ENCODE data around the gene VKORC1. TPM values are rescaled to one million over a fixed set of nuclear protein-coding genes. Genes with fewer than 3 reads are reported as not detected.
A peak's percentile ranks its signal among the peaks of the same experiment; 100 is the strongest.

VKORC1 gene
- total RNA-seq, 4 donors from 2014 or later: 93.6 to 119 (median 107) TPM

DNA sequence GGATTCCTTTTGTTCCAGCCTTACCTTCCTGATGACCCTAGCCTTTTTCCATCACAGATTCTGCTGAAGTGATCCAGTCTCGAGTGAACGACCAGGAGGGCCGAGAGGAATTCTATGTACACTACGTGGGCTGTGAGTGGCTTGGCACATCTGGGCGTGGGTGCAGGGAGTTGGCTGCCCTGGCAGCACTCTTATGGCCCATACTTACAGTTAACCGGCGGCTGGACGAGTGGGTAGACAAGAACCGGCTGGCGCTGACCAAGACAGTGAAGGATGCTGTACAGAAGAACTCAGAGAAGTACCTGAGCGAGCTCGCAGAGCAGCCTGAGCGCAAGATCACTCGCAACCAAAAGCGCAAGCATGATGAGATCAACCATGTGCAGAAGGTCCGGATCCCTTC lies 25.5 kb upstream of the VKORC1 start:
- Histone ChIP-seq H3K9me3 (no peaks in the 10 kb centered on the region), H3K27ac (peak overlapping the region in 3 of 4 donors; percentile 95 to 99 (median 98)), H3K4me1 (peaks cover 0 to 39% (median 11%) of the 10 kb centered on the region in 3 donors), H3K27me3 (no peaks in the 10 kb centered on the region), H3K36me3 (peaks cover 0 to 55% of the 10 kb centered on the region in 2 donors), H3K4me3 (no peak overlapping the region)
- 97% methylated on average over 6 of the region's 16 CpGs; no CpG with 5 or more reads in 1 of the 2 donors for WGBS, 2 donors (ENCODE audit: low coverage in 1 of 2)
- ATAC-seq: no peak
- TF ChIP-seq POLR2AphosphoS5 (IDR thresholded peaks at IDR 0.05) (no peak), POLR2A (IDR thresholded peaks at IDR 0.05) (no peak), EP300 (IDR thresholded peaks at IDR 0.05) (no peak)
- TF ChIP-seq, protein P1, sequence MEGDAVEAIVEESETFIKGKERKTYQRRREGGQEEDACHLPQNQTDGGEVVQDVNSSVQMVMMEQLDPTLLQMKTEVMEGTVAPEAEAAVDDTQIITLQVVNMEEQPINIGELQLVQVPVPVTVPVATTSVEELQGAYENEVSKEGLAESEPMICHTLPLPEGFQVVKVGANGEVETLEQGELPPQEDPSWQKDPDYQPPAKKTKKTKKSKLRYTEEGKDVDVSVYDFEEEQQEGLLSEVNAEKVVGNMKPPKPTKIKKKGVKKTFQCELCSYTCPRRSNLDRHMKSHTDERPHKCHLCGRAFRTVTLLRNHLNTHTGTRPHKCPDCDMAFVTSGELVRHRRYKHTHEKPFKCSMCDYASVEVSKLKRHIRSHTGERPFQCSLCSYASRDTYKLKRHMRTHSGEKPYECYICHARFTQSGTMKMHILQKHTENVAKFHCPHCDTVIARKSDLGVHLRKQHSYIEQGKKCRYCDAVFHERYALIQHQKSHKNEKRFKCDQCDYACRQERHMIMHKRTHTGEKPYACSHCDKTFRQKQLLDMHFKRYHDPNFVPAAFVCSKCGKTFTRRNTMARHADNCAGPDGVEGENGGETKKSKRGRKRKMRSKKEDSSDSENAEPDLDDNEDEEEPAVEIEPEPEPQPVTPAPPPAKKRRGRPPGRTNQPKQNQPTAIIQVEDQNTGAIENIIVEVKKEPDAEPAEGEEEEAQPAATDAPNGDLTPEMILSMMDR (IDR thresholded peaks at IDR 0.05): no peak

DNA sequence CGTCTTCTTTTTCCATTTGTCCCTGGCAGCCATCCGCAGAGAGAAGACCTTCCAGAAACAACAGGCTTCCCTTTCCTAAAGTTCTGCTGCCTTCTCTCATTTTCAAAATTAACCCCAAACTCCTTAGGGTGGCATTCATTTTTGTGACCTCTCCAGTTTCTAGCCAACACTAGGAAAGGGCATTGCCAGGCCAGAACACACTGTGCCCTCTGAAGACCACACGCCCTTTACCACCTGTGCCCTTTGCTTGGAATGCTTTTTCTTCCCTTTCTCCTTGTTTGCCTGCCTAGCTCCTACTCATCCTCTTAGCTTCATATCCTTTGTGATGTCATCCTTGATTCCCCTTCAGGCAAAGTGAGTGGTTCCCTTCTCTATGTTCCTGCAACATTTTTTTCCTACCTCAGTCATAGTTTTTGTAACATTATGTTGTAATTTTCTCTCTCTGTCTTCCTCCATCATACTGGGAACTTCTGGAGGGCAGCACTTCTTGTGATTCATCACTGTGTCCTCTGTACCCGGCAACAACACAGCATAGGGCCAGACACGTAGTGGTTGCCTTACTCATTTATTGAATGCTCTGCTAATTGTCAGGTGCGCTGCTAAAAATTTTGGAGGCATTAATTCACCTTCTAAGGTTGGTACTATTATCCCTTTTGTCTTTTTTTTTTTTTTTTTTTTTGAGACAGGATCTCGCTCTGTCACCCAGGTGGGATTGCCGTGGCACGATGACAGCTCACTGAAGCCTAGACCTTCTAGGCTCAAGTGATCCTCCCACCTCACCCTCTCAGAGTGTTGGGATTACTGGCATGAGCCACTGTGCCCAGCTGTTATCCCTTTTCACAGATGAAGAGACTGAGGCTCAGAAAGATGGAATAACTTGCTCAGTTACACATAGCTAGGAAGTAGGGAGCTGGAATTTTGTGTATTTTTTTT lies 23.9 kb upstream of the VKORC1 start:
- Histone ChIP-seq H3K9me3 (no peaks in the 10 kb centered on the region), H3K36me3 (peaks cover 0 to 41% of the 10 kb centered on the region in 2 donors), H3K27me3 (no peaks in the 10 kb centered on the region), H3K27ac (peak overlapping the region; percentile 87 to 99 (median 96)), H3K4me3 (peak overlapping the region; percentile 62 to 88), H3K4me1 (peaks cover 0 to 39% (median 11%) of the 10 kb centered on the region in 3 donors)
- WGBS, 2 donors (ENCODE audit: low coverage in 1 of 2): 13 to 33% methylated on average over 2 to 6 of the region's 9 CpGs
- peak; percentile 45 for ATAC-seq
- TF ChIP-seq POLR2A (IDR thresholded peaks at IDR 0.05): peak in 1 of 2 donors; percentile 2
- peak; percentile 73 for TF ChIP-seq POLR2AphosphoS5 (IDR thresholded peaks at IDR 0.05)
- TF ChIP-seq EP300 (IDR thresholded peaks at IDR 0.05): no peak
- TF ChIP-seq, protein P1 (IDR thresholded peaks at IDR 0.05): no peak

DNA sequence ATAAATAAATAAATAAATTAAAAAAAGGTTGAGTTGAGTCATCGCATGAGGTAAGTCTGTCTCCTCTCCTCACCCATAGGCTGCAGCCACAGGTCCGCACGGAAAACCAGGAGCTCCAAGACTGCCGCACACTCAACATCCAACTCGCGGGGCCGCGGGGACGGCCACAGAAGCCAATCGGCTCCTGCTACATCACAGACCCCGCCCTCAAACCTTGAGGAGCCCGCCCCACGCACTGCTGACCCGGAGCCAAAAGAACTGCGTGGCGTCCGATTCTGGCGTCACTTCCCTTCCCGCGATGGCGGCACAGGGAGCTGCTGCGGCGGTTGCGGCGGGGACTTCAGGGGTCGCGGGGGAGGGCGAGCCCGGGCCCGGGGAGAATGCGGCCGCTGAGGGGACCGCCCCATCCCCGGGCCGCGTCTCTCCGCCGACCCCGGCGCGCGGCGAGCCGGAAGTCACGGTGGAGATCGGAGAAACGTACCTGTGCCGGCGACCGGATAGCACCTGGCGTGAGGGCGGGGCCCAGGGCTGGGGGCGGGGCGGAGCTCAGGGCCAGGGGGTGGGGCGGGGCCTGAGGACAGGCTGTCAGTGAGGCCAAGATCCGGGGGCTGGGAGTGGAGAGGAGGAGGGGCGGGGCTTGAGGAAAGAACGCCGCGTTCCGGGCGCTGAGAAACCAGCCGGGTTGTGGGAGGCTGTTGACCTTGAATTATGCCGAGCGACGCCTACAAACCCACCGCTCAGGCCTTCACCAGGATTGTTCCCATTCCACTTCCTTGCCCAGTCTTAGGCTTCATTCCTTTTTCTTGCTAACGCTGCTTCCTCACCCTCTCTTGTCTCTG lies 23.0 kb upstream of the VKORC1 start, which contains the start of gene KAT8:
KAT8 (plus strand) TSS at position 281 of the 839 bp plus-strand sequence; CDS start at position 299, 18 bp downstream.
- peak within 1 kb of the TSS; percentile 62 to 88 for H3K4me3 ChIP-seq
- TF ChIP-seq POLR2AphosphoS5 (IDR thresholded peaks at IDR 0.05) (peak; percentile 95), POLR2A (IDR thresholded peaks at IDR 0.05) (peak; percentile 92 to 93), EP300 (IDR thresholded peaks at IDR 0.05) (no peak)
- TF ChIP-seq, protein P1 (IDR thresholded peaks at IDR 0.05): peak in 1 of 4 experiments; percentile 7
- H3K27me3 ChIP-seq: no peaks in the 10 kb centered on the region
- WGBS, 2 donors (ENCODE audit: low coverage in 1 of 2): 0% methylated on average over 6 to 16 of the region's 68 CpGs
- ATAC-seq: peak; percentile 95
- no peaks in the 10 kb centered on the region for H3K9me3 ChIP-seq
- H3K27ac ChIP-seq: peak within 1 kb of the TSS; percentile 87 to 99 (median 96)
- peaks cover 0 to 47% (median 11%) of the 10 kb centered on the region in 3 donors for H3K4me1 ChIP-seq
- peaks cover 0 to 40% of the 10 kb centered on the region in 2 donors for H3K36me3 ChIP-seq

DNA sequence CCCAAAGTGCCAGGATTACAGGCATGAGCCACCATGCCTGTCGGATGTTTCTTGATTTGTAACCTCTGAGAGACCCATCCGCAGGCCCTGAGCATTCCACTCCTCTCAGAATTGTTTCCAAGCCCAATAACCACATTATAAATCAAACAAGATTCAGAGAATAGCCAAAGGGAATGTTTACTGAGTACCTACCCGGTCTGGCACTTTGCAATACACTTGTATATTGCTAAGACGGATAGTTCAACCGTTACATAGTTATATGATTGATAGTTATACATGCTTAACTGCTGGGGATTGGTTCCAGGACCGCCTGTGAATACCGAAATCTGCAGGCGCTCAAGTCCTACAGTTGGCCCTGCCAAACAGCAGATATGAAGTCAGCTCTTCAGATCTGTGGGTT lies 19.9 kb upstream of the VKORC1 start:
- no peaks in the 10 kb centered on the region for H3K27me3 ChIP-seq
- H3K4me1 ChIP-seq: peaks cover 0 to 57% (median 11%) of the 10 kb centered on the region in 3 donors
- H3K27ac ChIP-seq: peak overlapping the region in 3 of 4 donors; percentile 44 to 62 (median 62)
- 48 to 58% methylated on average over 3 to 8 of the region's 8 CpGs for WGBS, 2 donors (ENCODE audit: low coverage in 1 of 2)
- ATAC-seq: no peak
- no peaks in the 10 kb centered on the region for H3K9me3 ChIP-seq
- H3K4me3 ChIP-seq: no peak overlapping the region
- H3K36me3 ChIP-seq: peaks cover 0 to 40% of the 10 kb centered on the region in 2 donors
- no peak for TF ChIP-seq POLR2A (IDR thresholded peaks at IDR 0.05)
- no peak for TF ChIP-seq POLR2AphosphoS5 (IDR thresholded peaks at IDR 0.05)
- TF ChIP-seq, protein P1 (IDR thresholded peaks at IDR 0.05): no peak
